NCI-H524 (cell line): Measurements from ENCODE around the gene OXLD1.

Experiments
- DNase-seq, 2 experiments: peaks; one replicate each; lab custom pipeline; 2025; lab: John Stamatoyannopoulos, UW

OXLD1 gene

DNA sequence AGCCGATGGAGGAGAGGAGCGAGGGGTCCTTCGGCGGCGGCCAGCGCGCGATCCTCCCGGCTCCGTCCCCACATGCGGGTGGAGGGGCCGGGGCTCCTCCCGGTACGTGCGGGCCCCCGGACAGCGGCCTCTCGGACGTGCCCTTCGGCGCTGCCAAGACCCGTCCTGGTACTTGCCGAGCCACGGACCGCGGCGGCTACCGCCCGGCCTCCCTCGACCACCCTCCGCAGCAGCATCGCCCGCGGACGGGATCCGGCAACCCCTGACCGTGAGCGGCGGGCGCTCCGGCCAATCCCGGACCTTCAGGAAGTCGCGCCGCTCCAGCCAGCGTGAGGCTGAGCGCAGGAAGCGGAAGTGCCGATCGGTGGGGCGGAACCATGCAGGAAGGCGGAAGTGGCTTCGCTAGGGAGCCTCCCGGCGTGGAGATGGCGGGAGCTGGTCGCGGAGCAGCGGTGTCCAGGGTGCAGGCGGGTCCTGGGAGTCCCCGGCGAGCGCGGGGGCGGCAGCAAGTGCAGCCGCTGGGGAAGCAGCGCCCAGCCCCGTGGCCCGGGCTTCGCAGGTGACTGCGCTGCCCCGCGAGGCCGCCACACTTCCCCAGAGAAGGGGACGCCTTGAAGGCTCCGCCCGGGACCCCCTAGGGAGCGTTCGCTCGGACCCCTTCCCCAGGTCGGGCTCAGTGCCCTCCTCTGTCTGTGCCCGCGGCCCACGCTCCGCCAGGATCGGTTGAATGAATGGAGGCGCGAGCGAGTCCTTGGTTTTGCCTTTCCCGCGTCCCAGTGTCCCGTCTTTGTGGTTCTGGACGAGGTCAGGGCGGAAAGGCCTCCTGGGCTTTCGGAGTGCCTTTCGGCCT, at the start of gene OXLD1, which contains the start of gene CCDC137:
TSS of gene OXLD1 (minus strand) at position 264 of the 850 bp plus-strand sequence. CDS start at position 236, 28 bp downstream.
TSS of gene CCDC137 (plus strand) at position 396 of the 850 bp plus-strand sequence. CDS start at position 426, 30 bp downstream.
- peak; percentile 96 to 99 for DNase-seq

DNA sequence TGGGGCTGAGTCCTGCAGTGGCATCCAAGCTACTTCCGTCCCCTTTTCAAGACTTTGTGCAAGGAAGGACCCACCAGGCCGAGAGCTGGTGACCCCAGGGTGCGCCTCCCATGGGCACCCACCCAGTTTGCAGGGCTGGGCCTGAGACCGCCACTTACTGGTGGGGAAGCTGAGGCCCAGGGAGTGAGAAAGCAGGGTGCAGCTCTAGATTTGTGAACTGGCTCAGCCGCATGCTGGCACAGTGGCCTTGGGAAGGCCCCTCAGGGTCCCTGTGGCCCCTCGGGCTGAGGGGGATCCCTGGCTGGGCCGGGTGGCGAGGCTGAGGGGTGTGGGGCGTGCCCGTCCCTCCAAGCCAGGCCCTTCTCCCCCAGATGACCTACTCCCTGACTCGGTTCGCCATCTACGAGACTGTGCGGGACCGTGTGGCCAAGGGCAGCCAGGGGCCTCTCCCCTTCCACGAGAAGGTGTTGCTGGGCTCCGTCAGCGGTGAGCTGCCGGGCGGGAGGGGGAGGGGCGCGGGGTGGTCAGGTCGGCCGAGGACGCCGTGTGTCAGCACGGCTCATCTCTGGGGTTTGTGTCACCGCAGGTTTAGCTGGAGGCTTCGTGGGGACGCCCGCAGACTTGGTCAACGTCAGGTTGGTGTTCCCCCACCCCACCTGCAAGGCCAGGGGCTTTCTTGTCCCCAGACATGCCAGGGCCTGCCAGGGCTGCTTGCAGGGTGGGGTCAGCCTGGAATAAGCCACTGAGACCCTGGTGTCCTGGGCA, 48.9 kb upstream of the OXLD1 start:
- DNase-seq = no peak

DNA sequence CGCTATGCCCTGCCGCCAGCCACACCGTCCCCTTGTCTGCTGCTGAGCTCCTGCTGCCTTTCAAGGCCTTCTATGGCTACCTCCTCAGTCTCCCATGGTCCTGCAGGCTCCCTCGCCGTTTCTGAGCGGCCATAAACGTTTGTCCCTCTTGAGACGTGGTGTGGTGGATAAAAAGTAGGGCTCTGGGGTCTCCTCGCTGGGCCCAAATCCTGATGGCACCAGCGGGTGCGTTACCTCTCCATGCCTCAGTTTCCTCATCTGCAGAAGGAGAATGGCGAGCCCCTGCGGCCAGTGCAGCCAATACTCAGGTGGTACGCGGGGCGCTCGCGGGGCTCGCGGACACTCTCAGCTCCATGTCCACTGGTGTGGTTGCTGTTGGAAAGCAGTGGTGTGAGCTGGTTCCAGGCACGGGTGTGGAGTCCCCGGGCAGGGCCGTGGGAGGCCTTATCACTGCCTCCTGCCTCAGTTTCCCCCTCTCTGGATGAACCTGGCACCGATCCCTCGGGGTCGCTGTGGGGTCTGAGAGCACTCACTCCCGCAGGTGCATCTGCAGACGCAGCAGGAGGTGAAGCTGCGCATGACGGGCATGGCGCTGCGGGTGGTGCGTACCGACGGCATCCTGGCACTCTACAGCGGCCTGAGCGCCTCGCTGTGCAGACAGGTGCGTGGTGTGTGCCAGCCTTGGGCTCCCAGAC, 48.2 kb upstream of the OXLD1 start:
- no peak for DNase-seq

DNA sequence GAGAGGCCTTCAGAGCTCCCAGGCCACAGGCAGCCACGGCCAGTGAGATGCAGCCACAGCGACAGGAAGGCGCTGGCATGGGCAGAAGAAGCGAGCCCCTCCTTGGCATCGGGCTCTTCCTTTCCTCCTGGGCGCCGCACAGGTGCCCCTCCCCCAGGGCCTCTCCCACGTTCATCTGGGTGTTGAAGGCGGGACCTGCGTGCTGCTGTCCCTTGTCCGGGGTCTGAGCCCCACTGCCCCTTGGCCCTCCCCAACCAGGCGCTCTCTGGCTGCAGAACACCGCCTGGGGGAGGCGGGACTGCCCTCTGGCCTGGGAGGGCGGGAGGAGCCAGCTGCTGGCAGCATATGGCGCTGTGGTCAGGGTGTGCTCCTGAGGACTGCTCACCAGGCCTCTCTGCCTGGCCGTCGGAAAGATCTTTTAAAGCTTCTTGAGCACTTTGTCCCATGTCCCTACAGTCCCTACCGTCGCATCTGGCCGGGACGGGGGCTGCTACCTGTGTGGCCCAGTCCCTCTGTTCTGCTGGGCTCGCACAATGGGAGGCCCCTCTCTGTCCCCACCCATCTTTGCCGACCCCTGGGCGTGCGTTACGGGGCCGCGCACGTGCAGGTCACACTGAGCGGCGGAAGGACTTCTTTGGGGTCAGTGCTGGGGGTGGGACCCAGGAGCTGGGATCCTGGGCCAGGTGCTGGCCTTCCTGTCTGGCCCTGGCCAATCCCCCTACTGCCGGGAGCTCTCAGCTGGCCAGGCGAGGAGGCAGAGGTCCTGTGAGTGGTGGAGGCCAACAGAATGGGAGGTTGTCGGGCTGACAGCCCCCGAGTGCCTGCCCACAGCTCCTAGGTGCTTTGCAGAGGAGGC, 47.4 kb upstream of the OXLD1 start:
- no peak for DNase-seq

DNA sequence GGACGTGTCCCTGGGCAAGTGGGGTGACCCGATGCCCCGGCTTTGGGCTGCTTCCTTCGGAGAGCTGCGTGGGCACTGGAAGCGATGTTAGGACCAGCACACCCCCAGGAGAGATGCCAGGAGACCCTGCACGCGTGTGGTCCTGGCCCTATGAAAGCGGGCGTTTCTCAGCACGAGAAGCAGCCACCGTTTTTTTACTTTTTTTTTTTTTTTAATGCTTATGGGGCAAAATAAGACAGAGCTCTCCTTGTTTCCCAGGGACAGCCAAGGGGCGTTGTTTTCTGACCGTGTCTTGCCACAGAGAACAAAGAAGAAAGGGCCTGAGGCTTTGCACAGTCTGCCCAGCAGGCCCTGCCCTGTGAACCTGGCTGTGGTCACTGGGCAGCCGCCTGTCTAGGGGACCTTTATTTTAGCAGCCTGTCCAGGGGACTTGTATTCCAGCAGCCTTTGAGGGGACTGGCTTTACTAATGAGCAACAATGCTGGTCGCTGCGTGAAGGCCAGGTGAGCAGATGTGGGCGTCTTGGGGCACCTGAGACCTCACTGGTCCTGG, 46.7 kb upstream of the OXLD1 start:
- no peak for DNase-seq

DNA sequence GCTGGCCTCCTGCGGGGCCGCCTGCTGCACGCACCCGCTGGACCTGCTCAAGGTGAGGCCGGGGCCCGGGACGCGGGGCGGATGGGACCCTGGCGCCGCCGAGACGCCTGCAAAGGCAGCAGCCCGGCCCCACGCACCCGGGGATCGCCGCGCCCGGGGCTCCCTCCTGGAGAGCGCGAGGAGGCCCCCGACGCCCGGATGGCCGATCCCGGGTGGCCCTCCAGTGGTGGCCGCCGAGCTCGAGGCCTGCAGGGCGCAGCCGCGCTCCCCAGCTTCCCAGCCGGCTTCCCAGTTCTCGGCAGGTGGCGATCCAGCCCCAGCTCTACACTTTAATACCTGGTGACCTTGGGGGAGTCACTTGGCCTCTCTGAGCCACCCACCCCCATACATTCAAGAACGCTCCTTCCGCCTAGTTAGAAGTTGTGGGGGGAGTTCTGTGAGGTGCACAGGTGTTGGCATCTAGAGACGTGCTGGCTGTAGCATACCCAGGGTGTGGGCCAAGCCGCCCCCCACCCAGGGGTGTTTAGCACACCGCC, 46.1 kb upstream of the OXLD1 start:
- DNase-seq = peak; percentile 73 to 74

DNA sequence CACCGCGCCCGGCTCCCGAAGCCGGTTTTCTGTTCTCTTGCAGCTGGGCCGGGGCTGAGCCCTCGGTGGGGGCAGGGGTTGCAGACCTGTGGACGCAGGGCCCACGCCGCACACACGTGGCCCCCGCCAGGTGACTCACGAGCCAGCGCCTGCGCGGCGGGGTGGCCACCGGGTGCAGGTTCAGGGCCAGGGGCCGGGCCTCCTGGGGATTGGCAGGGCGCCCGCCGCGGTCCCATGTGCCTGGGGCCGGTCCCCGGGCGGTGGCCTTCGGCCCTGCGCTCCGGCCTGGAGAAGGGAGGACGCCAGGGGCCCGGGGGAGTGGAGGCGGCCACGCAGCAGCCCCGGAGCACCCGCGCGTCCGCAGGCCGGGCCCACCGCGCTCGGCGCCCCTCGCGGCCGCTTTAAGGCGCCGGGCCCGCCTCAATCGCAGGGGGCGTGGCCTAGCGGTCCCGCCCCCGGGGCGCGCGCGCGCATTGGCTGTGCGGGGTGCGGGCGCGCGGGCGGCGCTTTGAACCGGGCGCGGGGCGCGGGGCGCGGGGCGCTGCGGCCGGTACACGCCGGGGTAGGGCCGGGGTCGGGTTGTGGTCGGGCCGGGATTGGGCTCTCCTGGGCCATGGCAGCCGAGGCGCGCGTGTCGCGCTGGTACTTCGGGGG, 45.5 kb upstream of the OXLD1 start, which contains the start of gene SLC25A10:
TSS of gene SLC25A10 (plus strand) at position 471 of the 654 bp plus-strand sequence. CDS start at position 614, 143 bp downstream.
- peak; percentile 70 to 92 for DNase-seq

DNA sequence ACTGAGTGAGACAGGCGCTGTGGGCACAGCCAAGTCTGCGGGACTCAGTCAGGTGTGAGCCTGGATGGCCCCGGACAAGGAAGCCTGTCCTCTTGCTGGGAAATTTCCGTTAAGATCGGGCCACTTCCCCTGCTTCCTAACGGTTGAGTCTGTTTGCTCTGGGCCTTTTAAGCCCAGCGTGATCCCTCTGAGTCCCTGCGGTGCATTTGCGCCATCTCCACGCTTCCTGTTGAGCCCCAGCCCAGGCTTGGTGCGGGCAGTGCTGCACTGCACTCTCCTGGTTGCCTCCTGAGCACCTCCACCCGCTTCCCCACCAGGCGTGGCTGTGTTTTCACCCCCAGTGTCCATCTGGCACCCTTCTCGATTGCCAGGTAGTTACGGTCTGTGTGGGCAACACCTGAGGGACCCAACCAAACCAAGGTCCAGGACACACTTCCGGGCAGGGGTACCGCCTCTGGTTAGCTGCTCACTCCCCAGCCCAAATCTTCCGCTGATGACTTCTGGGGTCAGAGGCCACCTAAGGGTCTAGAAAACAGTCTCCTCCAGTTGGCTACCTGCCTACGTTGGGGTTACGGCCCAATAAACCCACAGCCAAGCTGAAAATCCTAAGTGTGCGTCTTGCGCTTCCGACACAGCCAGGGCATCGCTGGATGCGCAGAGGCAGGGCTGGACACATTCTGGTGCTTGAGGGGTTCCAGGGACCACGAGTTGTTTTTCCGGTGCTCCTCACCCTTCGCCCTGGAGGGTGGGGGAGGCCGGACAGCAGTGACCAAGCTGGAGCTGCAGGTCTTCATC, 44.3 kb upstream of the OXLD1 start:
- peak in 1 of 2 experiments; percentile 61 for DNase-seq

DNA sequence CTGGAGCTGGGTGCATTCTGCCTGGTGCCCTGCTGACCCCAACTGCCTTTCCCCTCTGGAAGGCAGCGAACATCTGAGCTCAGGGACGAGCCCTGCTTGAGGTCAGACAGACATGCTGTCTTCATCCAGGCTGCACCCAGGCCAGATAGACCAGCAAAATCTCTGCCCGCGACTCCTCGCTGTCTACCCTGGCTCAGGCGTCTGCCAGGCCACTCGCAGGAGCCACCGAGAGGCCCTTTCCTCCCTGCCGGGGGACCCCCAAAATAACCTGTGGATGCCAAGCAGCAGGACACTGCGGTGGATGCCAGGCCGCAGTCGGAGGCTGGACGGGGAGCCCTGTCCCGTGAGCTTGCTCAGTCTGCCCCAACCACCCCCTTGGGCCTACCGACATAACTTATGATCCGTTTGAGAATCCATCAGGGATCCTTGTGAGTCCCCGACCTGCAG, 42.4 kb upstream of the OXLD1 start:
- DNase-seq = no peak

DNA sequence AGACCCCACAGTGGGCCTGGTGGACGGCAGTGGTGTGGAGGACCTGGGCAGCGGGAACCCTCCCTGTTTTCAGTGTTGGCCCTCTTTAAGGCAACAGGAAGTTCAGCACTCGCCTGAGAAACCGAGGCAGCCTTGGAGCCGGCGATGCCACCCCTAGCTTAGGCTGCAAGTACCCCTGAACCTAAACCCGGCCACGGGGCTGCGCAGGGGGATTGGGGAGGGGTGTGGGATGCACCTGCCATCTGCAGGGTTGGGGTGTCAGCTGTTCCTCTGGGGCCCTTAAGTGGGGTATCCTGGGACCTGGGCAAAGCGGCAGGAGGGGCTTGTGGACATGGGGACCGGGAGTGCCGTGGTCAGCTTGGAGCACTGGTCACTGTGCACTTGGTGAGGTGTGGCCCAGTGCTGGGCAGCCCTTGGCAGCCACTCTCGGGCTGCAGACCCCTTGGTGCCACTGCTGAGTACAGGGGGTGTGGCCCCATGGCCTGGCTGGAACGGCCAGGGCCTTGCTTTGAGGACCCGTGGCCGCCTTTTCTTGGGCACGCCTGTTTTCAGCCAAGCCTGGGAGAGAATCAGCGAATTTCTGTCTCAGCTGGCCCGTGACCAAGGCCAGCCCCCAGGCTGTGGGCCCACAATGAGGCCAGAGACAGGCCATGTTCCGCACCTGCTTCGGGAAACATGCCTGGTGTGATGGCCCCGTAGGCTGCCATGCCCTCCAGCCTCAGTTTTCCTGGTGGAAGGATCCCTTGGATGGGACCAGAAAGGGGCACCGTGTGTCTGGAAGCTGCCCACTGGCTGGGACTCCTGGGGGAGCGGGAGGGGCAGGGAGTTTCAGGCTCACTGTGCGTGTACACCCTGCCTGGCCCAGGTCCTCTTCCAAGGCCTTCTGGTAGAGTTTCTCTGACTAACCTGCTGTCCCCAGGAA, 41.6 kb upstream of the OXLD1 start:
- DNase-seq = no peak

DNA sequence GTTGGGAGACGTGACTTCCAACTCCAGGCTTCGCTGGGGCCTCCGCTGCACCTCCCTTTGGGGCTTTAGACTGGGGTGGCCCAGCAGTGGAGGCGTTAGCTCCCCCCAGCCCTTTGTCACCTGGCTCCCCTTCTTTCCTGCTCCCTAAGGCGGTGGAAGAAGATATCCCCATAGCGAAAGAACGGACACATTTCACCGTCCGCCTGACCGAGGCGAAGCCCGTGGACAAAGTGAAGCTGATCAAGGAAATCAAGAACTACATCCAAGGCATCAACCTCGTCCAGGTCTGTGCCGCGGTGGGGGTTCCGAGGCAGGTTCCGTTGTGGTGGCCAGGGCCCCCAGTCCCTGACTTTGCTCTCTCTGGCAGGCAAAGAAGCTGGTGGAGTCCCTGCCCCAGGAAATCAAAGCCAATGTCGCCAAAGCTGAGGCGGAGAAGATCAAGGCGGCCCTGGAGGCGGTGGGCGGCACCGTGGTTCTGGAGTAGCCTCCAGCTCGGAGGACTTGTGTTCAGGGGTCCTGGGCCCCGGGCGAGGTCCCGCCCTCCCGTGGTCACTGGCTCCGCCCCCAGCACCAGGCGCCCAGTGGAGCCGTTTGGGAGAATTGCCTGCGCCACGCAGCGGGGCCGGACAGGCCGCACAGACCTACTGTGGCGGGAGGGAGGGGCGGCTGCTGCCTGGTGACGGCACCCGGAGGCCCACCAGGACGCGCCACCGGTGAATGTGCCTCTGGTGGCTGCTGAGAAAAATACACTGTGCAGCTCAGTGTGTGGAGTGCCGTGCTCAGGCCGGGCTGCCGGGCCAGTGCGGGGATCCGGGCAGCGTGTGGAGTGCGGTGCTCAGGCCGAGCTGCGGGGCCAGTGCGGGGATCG, 40.6 kb upstream of the OXLD1 start:
- no peak for DNase-seq

DNA sequence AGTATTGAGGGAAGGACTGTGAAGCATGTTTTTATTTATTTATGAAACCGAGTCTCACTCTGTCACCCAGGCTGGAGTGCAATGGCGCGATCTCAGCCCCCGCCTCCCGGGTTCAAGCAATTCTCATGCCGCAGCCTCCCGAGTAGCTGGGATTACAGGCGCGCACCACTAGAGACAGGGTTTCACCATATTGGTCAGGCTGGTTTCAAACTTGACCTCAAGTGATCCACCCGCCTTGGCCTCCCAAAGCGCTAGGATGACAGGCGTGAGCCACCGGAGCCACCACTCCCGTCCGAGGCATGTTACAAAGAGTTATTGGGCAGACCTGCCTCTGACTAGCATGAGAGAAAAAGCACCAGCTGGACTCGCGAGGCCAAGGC, 39.8 kb upstream of the OXLD1 start:
- DNase-seq = no peak

DNA sequence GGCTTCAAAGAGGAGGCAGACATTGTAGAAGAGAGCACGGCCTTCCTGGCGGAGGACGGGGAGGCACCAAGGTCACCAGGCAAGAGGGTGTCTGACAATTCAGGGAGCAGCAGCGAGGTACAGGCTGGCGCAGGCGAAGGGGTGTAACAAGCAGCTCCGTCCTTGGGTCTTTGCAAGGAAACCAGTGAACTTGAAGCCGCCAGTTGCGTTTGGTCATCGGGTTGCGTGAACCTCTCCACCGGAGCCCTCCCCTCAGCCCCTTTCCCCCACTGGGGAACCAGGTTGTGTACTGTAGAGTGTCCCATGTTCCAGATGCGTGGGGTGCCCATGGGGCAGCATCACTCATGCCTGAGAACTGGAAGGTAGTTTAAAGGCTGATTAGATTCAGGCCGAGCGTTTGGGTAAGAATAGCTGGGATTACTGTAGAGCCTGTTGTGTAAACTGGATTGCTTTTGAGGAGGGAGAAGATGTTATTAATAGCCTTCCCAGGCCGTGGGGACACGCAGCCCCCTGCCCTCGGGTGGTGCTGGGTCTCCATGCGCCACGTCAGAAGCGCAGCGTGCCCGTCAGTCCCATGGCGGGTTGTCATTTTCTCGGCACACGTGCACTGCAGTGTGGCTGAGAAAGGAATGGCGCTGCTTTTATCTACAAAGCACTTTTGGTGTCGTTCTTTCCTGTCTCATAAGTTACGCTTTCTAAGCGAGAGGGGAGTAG, 39.3 kb upstream of the OXLD1 start:
- no peak for DNase-seq

DNA sequence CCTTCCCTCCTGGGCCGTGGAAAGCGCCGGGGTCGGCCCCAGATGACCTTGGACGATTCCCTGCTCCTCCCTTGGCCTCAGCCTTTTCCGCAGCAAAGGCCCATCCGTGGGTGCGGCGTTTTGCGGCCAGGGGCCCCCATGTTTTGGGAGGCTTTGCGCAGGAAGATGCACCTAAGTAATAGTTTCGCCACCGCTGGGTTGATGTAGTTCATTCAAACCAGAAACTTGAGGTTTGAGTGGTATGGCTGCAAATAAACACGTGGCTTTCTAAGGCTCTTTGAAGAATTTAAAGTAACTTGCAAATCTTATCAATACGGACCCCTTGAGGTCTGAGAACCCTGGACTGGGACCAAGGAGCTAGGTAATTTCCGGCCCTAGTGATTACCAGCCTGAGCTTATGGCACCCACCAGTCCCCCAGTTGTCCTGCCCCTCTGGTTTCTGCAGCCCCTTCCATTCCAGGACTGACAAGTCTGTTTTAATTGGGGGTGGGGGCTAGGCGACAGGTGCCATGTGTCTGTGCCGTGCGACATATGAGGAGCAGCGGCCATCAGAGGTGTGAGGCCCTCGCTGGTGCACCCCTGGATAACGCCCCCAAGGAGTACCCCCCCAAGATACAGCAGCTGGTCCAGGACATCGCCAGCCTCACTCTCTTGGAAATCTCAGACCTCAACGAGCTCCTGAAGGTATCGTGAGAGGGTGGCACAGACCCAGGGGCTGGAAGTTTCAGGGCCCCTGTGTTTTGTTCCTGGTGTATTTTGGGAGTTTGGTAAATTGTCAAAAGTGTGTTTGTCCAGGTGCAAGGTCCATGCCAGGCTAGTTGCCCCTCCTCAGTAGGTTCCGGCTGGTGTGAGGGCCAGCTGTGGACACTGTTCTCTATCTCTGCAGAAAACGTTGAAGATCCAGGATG, 37.6 kb upstream of the OXLD1 start:
- DNase-seq = peak in 1 of 2 experiments; percentile 46
